ENCODE measurements around the gene PRKCE.

Gene PRKCE

GRCh38 chr2:46067062-46067461 is 415.6 kb downstream of the PRKCE start:
- DNase-seq, result no peak

- DNase-seq, result no peak
Measured at GRCh38 chr2:46067501-46068305, 416.2 kb downstream of the PRKCE start.

DNA sequence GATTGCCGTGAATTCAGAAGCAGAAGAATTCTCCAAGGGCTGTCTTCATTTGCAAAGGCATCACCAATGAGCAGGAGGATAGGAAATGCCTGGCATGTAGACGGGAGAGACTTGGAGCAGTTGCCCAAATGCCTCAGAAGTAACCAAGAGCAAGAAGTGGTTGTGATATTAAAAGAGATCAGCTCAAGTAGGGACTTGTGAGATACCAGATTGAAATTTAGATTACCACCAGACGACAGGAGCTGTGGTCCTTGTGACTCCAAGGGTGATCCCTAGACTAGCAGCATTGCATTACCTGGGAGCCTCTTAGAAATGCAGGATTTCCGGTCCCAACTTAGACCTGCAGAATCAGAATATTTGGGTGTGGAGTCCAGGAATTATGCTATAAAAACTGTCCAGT is 417.2 kb downstream of the PRKCE start:
- no peak for DNase-seq

GRCh38 chr2:46071074-46071473 is 419.6 kb downstream of the PRKCE start:
- no peak for DNase-seq

- DNase-seq, result no peak
Measured at GRCh38 chr2:46072101-46072820, 420.8 kb downstream of the PRKCE start.

GRCh38 chr2:46073540-46074046 is 422.1 kb downstream of the PRKCE start:
- no peak for DNase-seq

GRCh38 chr2:46074501-46074900 is 423.0 kb downstream of the PRKCE start:
- DNase-seq, result no peak

- DNase-seq, result no peak
Measured at GRCh38 chr2:46075848-46076247, 424.4 kb downstream of the PRKCE start.

DNA sequence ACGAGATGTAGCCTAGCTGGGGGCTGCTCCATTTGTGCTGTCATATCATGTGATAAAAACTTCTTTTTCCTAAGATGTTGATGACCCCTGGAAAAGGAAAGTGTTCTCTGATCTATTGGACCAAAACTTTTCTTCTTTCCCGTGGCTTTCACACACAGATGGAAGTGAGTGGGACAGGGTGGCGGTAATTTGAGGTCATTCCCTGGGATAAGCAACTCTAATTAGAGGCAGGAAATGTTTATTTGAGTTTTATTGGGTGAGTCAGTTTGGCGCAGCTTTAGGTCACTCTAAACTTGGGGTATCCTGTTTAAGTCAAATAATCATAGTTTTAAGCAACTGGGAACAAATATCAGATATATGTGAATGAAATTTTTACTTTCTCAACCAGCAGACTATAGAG is 424.8 kb downstream of the PRKCE start:
- DNase-seq, result no peak

- no peak for DNase-seq
Measured at GRCh38 chr2:46076875-46077274, 425.4 kb downstream of the PRKCE start.

- DNase-seq, result no peak
Measured at GRCh38 chr2:46077522-46078107, 426.1 kb downstream of the PRKCE start.

- DNase-seq, result no peak
Measured at GRCh38 chr2:46079985-46080560, 428.6 kb downstream of the PRKCE start.

DNA sequence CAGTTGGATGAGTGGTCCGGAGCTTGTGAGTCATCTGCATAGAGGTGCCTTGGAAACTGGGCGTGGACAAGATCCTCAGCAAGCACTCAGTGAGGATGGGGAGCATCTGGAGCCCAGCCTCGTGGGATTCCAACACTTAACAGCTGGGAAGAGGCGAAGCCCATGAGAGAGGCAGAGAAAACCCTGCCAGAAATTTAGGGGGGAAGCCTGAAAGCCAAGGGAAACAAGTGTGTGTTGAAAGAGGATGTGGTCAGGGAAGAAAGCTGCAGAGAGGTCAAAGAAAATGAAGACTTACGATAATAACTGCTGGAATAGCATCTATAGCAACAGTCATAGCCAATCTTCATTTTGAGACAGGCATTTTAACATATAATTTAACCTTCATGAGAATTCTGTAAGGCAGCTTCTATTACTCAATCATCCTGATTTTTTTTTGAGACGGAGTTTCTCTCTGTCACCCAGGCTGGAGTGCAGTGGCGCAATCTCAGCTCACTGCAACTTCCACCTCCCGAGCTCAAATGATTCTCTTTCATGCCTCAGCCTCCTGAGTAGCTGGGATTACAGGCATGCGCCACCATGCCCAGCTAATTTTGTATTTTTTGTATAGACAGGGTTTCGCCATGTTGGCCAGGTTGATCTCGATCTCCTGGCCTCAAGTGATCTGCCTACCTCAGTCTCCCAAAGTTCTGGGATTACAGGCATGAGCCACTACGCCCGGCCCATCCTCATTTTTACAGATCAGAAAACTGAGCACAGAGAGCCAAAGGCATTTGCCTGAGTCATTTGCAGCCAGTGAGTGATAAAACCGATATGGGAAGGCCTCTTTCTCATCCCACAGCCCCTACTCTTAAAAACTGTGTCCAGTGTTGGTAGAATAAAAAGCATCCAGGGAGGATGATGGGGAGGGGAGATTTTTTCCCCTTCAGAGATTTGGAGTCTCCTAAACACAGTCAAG is 431.3 kb downstream of the PRKCE start:
- peak in 1 of 2 donors; percentile 14 for DNase-seq

DNA sequence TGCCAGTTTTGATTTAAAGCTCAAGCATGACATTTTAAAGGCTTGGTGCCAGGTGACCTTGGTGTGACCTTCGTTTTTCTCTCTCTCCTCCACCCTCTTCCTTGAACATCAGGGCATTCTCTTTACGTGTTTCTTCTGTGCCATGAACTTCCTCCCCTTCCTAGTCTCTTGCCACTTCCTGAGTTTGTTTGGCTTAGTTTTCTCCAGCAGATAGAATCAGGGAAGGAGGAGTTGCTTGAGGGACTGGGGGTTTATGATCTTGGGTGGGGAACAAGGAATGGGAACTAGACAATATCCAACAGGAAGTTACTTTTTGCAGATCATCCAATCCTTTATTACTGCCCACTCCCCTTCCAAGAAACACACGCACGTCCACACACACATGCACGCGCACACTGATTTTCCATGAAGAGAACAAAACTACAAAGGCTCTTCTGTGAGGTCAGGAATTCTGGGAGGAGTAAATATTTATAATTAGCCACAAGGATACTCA is 435.1 kb downstream of the PRKCE start:
- DNase-seq, result no peak

DNA sequence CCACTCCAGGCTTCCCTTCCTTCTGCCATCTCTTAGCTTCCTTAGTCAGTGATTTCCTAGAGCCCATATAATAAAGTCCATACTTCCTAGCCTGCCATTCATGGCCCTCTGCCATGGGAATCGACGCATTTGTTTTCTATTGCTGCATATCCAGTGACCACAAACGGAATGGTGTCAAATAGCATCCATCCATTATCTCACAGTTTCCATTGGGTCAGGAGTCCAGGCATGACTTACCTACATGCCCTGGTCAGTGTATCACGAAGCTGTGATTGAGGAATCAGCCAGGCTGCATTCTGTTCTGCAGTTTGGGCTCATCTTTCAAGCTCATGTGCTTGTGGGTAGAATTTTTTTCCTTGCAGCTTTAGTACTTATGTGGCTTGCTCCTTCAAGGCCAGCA is 436.0 kb downstream of the PRKCE start:
- DNase-seq, result no peak

DNA sequence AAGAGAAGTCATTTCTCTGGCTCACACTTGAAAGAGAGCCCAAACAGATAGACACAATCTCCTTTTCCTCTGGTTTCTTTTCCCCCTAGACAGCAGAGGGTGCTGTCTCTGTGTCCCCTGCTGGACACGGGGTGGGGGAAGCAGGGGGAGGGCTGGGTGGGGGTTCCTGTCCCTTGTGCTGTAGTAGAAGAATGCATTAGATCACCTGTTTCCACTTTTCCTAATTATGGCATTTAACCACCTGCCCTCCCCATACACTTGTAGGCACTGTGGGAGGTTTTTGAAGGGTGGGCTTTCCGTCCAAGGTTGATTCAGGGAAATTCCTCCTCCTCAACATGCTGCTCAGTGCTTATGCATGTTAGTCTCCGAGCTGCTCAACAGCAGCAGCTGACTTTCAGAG is 439.5 kb downstream of the PRKCE start:
- DNase-seq, result no peak

GRCh38 chr2:46091961-46092667 is 440.6 kb downstream of the PRKCE start:
- DNase-seq, result no peak

GRCh38 chr2:46094689-46095088 is 443.2 kb downstream of the PRKCE start:
- no peak for DNase-seq

GRCh38 chr2:46095830-46096229 is 444.4 kb downstream of the PRKCE start:
- no peak for DNase-seq

GRCh38 chr2:46096260-46096659 is 444.8 kb downstream of the PRKCE start:
- no peak for DNase-seq

GRCh38 chr2:46097714-46098480 is 446.4 kb downstream of the PRKCE start:
- no peak for DNase-seq
